DND-41 (cell line): ENCODE measurements around the gene CCNYL1.
"Not testable (repeated sequence)": the region's sequence is repeated elsewhere in the genome, so short reads cannot be mapped to it uniquely, and the experiment has no call there.

Experiments
- ATAC-seq: fragments of 200-7000 bp; cut with Tn5 transposase; 3 replicates; pipeline ENCODE4 v1.9.1; 2021; ENCODE audit warnings: low read depth; ENCODE audit not compliant: insufficient read depth
- DNase-seq: peaks from one replicate; pipeline ENCODE4 v3.0.0-alpha.2; 2020
- H2AFZ ChIP-seq: 2 replicates; pipeline ENCODE4 v1.6.0; 2012; ENCODE audit warnings: low read depth, low read length
- H3K27ac ChIP-seq: 2 replicates; pipeline ENCODE4 v1.5.1; 2012; ENCODE audit warnings: low read length, inconsistent platforms
- H3K27me3 ChIP-seq: fragments of 200-600 bp; sonication (generic); 2 replicates; pipeline ENCODE4 v1.6.0; 2012; ENCODE audit warnings: low read length, mild to moderate bottlenecking, inconsistent platforms; ENCODE audit not compliant: insufficient read depth, poor library complexity
- H3K36me3 ChIP-seq: 2 replicates; pipeline ENCODE4 v1.5.1; 2012; ENCODE audit warnings: low read length, inconsistent platforms; ENCODE audit not compliant: insufficient read depth
- H3K4me1 ChIP-seq: 2 replicates; pipeline ENCODE4 v1.5.1; 2012; ENCODE audit warnings: mild to moderate bottlenecking, low read length; ENCODE audit not compliant: insufficient read depth
- H3K4me2 ChIP-seq: 2 replicates; pipeline ENCODE4 v1.6.0; 2012; ENCODE audit warnings: mild to moderate bottlenecking, moderate library complexity, low read length, inconsistent platforms; ENCODE audit not compliant: insufficient read depth
- H3K4me3 ChIP-seq, 2 experiments: fragments of 200-600 bp in 1 of 2; shearing (Covaris generic) in 1 of 2; 2 replicates each; pipeline ENCODE4 v1.5.1; 2012 to 2016; ENCODE audit warnings: inconsistent platforms in 2 of 2, low read length in 2 of 2, mild to moderate bottlenecking in 2 of 2, low read depth in 1 of 2, moderate library complexity in 1 of 2
- H3K79me2 ChIP-seq: 2 replicates; pipeline ENCODE4 v1.6.0; 2012; ENCODE audit warnings: low read length, inconsistent platforms; ENCODE audit not compliant: insufficient read depth
- H3K9ac ChIP-seq: 2 replicates; pipeline ENCODE4 v1.6.0; 2012; ENCODE audit warnings: low read depth, mild to moderate bottlenecking, inconsistent platforms, low read length, moderate library complexity
- H3K9me3 ChIP-seq: 2 replicates; pipeline ENCODE4 v1.5.1; 2012; ENCODE audit warnings: low read length, moderate library complexity, mild to moderate bottlenecking, inconsistent platforms; ENCODE audit not compliant: insufficient read depth, severe bottlenecking
- H4K20me1 ChIP-seq: 2 replicates; pipeline ENCODE4 v1.6.0; 2012; ENCODE audit warnings: low read length; ENCODE audit not compliant: insufficient read depth
- CTCF ChIP-seq: IDR thresholded peaks from 2 replicates; pipeline ENCODE4 v1.5.1; 2012; ENCODE audit warnings: borderline replicate concordance, low read length, moderate library complexity, mild to moderate bottlenecking; ENCODE audit not compliant: poor library complexity, severe bottlenecking; ENCODE audit errors: extremely low read depth
- EZH2 ChIP-seq: IDR thresholded peaks from 3 replicates; pipeline ENCODE4 v1.6.1; 2012; ENCODE audit warnings: borderline replicate concordance, low read depth, mild to moderate bottlenecking, moderate library complexity, low read length, inconsistent platforms; ENCODE audit not compliant: severe bottlenecking

CCNYL1 gene

DNA sequence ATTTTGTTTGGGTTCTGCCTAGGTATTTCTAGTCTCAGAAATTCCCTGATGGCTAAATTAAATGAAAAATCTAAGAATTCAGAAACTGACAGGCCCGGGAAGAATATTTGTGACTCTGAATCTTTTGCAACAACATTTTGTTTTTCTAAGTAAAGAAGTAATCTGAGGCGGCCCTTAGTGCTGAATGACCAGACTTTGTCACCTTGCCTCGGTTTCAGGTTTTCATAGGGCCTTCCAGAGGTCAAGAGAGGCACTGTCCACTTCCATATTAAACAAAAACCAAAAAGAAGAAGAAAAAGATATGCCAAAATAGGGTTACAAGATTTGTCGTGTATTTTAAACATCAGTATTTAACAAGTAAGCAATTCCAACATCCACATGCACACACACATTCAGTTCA, 16.1 kb upstream of the CCNYL1 start:
- H3K4me2 ChIP-seq = no peak overlapping the region
- H3K4me1 ChIP-seq = no peaks in the 10 kb centered on the region
- H3K79me2 ChIP-seq = no peaks in the 10 kb centered on the region
- peaks cover 2% of the 10 kb centered on the region for H3K27me3 ChIP-seq
- DNase-seq (no peak), ATAC-seq (no peak)
- no peak overlapping the region for H2AFZ ChIP-seq
- H3K27ac ChIP-seq = no peak overlapping the region
- no peaks in the 10 kb centered on the region for H3K9me3 ChIP-seq
- H4K20me1 ChIP-seq = no peaks in the 10 kb centered on the region
- TF ChIP-seq CTCF (no peak), EZH2 (no peak)
- no peak overlapping the region for H3K9ac ChIP-seq
- H3K4me3 ChIP-seq = no peak overlapping the region
- no peaks in the 10 kb centered on the region for H3K36me3 ChIP-seq

DNA sequence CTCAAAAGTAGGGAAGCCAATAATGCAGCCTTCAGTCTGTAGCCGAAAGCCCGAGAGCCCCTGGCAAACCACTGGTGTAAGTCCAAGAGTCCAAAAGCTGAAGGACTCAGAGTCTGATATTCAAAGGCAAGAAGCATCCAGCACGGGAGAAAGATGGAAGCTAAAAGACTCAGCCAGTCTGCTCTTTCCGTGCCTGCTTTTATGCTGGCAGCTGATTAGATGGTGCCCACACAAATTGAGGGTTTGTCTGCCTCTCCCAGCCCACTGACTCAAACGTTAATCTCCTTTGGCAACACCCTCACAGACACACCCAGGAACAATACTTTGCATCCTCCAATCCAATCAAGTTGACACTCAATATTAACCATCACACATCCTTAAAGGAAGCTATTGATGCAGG, 14.5 kb upstream of the CCNYL1 start:
- not testable (repeated sequence) for H3K4me2 ChIP-seq, H3K9ac ChIP-seq, H3K9me3 ChIP-seq, H3K36me3 ChIP-seq, H3K27me3 ChIP-seq, H3K27ac ChIP-seq, H3K79me2 ChIP-seq, H2AFZ ChIP-seq, H3K4me1 ChIP-seq, DNase-seq, ATAC-seq, H3K4me3 ChIP-seq, H4K20me1 ChIP-seq

- H3K4me1 ChIP-seq = no peaks in the 10 kb centered on the region
- H3K27ac ChIP-seq = no peak overlapping the region
- ATAC-seq = no peak
- no peak overlapping the region for H2AFZ ChIP-seq
- no peak for DNase-seq
- H3K27me3 ChIP-seq = peaks cover 2% of the 10 kb centered on the region
- no peaks in the 10 kb centered on the region for H3K79me2 ChIP-seq
- no peak overlapping the region for H3K4me3 ChIP-seq
- no peak overlapping the region for H3K9ac ChIP-seq
- no peaks in the 10 kb centered on the region for H3K9me3 ChIP-seq
- no peaks in the 10 kb centered on the region for H4K20me1 ChIP-seq
- no peak overlapping the region for H3K4me2 ChIP-seq
- no peaks in the 10 kb centered on the region for H3K36me3 ChIP-seq
- TF ChIP-seq EZH2 (no peak), CTCF (no peak)
Observed at GRCh38 chr2:207697411-207697810, 14.0 kb upstream of the CCNYL1 start.

DNA sequence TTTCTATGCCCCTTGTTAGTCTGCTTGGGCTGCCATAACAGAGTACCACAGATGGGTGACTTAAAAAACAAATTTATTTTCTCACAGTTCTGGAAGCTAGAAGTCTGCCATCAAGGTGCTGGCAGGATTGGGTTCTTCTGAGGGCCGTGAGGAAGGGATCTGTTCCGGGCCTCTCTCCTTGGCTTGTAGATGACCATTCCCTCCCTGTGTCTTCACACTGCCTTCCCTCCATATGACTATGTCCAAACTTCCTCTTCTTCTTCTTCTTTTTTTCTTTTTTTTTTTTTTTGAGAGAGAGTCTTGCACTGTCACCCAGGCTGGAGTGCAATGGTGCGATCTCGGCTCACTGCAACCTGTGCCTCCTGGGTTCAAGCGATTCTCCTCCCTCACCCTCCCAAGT, 13.1 kb upstream of the CCNYL1 start:
- no peak overlapping the region for H3K9ac ChIP-seq
- no peaks in the 10 kb centered on the region for H3K79me2 ChIP-seq
- no peak overlapping the region for H2AFZ ChIP-seq
- no peaks in the 10 kb centered on the region for H3K36me3 ChIP-seq
- H3K9me3 ChIP-seq = no peaks in the 10 kb centered on the region
- H3K4me1 ChIP-seq = no peaks in the 10 kb centered on the region
- ATAC-seq (no peak), DNase-seq (no peak)
- H3K4me3 ChIP-seq = no peak overlapping the region
- H3K27ac ChIP-seq = no peak overlapping the region
- peaks cover 2% of the 10 kb centered on the region for H3K27me3 ChIP-seq
- H3K4me2 ChIP-seq = no peak overlapping the region
- no peaks in the 10 kb centered on the region for H4K20me1 ChIP-seq
- TF ChIP-seq CTCF = no peak
- TF ChIP-seq EZH2 = no peak
